ENCODE results near the gene NFXL1. TPM values are rescaled to one million over a fixed set of nuclear protein-coding genes. Genes with fewer than 3 reads are reported as not detected.

The NFXL1 gene
- total RNA-seq, 2 experiments from 2014 or later, result 17.9 to 28.4 TPM

DNA sequence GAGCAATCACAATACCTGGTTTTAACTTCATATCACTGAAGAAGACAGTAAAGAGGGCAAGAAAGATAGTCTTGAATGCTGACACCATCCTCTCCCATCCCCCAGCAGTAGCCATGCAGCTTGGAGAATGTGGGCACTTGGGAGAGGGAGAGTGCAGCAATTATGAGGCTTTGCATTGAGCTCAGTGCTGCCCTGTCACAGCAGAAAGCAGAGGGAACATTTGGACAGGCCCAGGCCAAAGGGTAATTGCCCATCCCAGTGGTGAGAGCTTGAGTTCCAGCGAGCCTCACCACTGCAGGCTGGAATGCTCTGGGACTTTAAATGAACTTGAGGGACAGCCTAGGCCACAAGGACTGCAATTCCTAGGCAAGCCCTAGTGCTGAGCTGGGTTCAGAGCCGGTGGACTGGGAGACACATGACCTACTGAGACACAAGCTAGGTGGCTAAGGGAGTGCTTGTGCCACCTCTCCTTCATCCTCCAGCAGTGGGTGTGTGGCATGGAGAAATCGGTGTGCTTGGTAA lies 112.8 kb downstream of the NFXL1 start:
- H3K79me2 ChIP-seq (ENCODE audit: insufficient read depth, low read depth, low read length), result no peaks in the 10 kb centered on the region
- H3K9me2 ChIP-seq (ENCODE audit: insufficient read depth, low read length), result no peaks in the 10 kb centered on the region
- no peaks in the 10 kb centered on the region for H3K36me3 ChIP-seq (ENCODE audit: insufficient read depth, low read length)
- no TSS peak for BruUV-seq (replicated peaks)
- H4K20me1 ChIP-seq (ENCODE audit: insufficient read depth, low read length), result no peaks in the 10 kb centered on the region
- no peak overlapping the region for H3K4me3 ChIP-seq (ENCODE audit: low read depth, low read length, poor library complexity, severe bottlenecking)
- no peaks in the 10 kb centered on the region for H3K9me3 ChIP-seq (ENCODE audit: low read length)
- DNase-seq (ENCODE audit: low spot score), result no peak
- ChIA-PET POLR2A (no interaction called here), CTCF (ENCODE audit: unreplicated experiment) (no interaction called here)
- intact Hi-C loops (cut with micrococcal nuclease; ENCODE audit: unreplicated experiment), result no loop called here
- H3K4me1 ChIP-seq (ENCODE audit: insufficient read depth, low read length, poor library complexity, severe bottlenecking), result no peaks in the 10 kb centered on the region
- no peak overlapping the region for H3K27ac ChIP-seq (ENCODE audit: low read depth, low read length, poor library complexity, severe bottlenecking)
- no peak for TF ChIP-seq EZH2phosphoT487 (IDR thresholded peaks at IDR 0.05; ENCODE audit: borderline replicate concordance, low read depth, low read length)
- TF ChIP-seq, protein P1, sequence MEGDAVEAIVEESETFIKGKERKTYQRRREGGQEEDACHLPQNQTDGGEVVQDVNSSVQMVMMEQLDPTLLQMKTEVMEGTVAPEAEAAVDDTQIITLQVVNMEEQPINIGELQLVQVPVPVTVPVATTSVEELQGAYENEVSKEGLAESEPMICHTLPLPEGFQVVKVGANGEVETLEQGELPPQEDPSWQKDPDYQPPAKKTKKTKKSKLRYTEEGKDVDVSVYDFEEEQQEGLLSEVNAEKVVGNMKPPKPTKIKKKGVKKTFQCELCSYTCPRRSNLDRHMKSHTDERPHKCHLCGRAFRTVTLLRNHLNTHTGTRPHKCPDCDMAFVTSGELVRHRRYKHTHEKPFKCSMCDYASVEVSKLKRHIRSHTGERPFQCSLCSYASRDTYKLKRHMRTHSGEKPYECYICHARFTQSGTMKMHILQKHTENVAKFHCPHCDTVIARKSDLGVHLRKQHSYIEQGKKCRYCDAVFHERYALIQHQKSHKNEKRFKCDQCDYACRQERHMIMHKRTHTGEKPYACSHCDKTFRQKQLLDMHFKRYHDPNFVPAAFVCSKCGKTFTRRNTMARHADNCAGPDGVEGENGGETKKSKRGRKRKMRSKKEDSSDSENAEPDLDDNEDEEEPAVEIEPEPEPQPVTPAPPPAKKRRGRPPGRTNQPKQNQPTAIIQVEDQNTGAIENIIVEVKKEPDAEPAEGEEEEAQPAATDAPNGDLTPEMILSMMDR (conservative IDR thresholded peaks at IDR 0.05; ENCODE audit: low read length), result no peak
- H3K4me2 ChIP-seq (ENCODE audit: low read length), result no peak overlapping the region
- H2AFZ ChIP-seq (ENCODE audit: low read length), result no peak overlapping the region

DNA sequence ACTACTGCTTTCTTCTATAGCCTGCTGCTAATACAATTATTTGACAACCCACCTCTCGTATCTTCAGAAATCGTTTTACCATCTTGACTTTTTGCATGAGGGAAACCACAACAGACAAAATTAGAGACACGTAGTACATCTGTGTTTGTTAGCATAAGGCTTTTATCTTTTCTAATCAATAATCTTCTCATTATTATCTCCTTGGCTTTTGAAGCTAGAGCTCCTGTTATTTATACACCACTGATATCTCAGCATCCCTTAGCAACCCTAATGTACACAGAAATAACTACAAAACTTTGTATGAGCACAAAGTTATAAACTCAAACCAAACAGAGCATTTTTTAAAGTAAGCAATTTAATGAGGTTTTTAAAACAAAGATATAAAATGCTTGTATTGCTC lies 116.2 kb downstream of the NFXL1 start:
- POLR2A ChIA-PET, result no interaction called here
- BruUV-seq (replicated peaks), result no TSS peak
- CTCF ChIA-PET (ENCODE audit: unreplicated experiment), result no interaction called here
- Histone ChIP-seq H2AFZ (ENCODE audit: low read length) (no peak overlapping the region), H3K9me3 (ENCODE audit: low read length) (no peaks in the 10 kb centered on the region), H3K9me2 (ENCODE audit: insufficient read depth, low read length) (no peaks in the 10 kb centered on the region), H3K4me3 (ENCODE audit: low read depth, low read length, poor library complexity, severe bottlenecking) (no peak overlapping the region), H3K36me3 (ENCODE audit: insufficient read depth, low read length) (no peaks in the 10 kb centered on the region), H3K27ac (ENCODE audit: low read depth, low read length, poor library complexity, severe bottlenecking) (no peak overlapping the region), H3K4me2 (ENCODE audit: low read length) (no peak overlapping the region), H3K4me1 (ENCODE audit: insufficient read depth, low read length, poor library complexity, severe bottlenecking) (no peaks in the 10 kb centered on the region), H3K79me2 (ENCODE audit: insufficient read depth, low read depth, low read length) (no peaks in the 10 kb centered on the region), H4K20me1 (ENCODE audit: insufficient read depth, low read length) (no peaks in the 10 kb centered on the region)
- DNase-seq (ENCODE audit: low spot score), result no peak
- TF ChIP-seq, protein P1 (conservative IDR thresholded peaks at IDR 0.05; ENCODE audit: low read length), result no peak
- no peak for TF ChIP-seq EZH2phosphoT487 (IDR thresholded peaks at IDR 0.05; ENCODE audit: borderline replicate concordance, low read depth, low read length)
- intact Hi-C loops (cut with micrococcal nuclease; ENCODE audit: unreplicated experiment), result no loop called here

Other genes with a start within 250 kb of the NFXL1 start
- 0.31 TPM in 1 of 2 replicates, not detected in the other for gene CORIN, start 76.5 kb downstream of the NFXL1 start, total RNA-seq (2014; rRNA removed; shearing (Covaris generic))
- gene CORIN, start 76.5 kb downstream of the NFXL1 start, total RNA-seq (2022), result 0.40 TPM in 1 of 2 replicates, not detected in the other
- not detected in 2 replicates for gene CNGA1, start 102.1 kb upstream of the NFXL1 start, total RNA-seq (2014; rRNA removed; shearing (Covaris generic))
- not detected in 2 replicates for gene CNGA1, start 102.1 kb upstream of the NFXL1 start, total RNA-seq (2022)
- gene NIPAL1, start 102.2 kb upstream of the NFXL1 start, total RNA-seq (2014; rRNA removed; shearing (Covaris generic)), result 0.28 and 1.1 TPM in 2 replicates
- gene NIPAL1, start 102.2 kb upstream of the NFXL1 start, total RNA-seq (2022), result 1.7 and 1.9 TPM in 2 replicates
- not detected in 2 replicates for gene TXK, start 219.7 kb upstream of the NFXL1 start, total RNA-seq (2014; rRNA removed; shearing (Covaris generic))
- gene TXK, start 219.7 kb upstream of the NFXL1 start, total RNA-seq (2022), result 0.11 and 0.41 TPM in 2 replicates